ENCODE measurements around the gene TAAR9.

TAAR9 gene

GRCh38 chr6:132537977-132538376 lies at the start of gene TAAR9:
TAAR9 (plus strand) TSS chr6:132538277; CDS start chr6:132538290, 13 bp downstream.
- DNase-seq = no peak

DNA sequence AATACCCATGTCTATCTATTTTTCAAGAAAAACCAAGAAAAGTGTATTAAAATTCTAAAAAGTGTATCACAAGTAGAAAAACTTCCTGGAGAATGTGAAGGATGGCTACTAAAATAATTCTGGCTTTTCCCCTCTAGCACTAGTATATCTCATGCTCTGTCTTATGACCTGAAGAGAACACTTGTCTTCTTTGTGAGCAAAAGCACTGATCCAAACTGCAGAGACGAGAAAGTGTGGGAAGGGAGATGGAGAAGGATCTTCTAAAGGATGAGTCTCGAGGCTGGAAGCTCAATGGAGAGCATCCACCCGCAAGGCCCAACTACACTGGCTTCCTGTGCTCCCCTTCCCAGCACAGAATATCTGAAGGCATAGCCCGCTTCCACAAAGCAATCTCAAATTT lies 48.7 kb upstream of the TAAR9 start:
- DNase-seq = no peak

GRCh38 chr6:132490024-132490423 lies 48.1 kb upstream of the TAAR9 start:
- DNase-seq = no peak

DNA sequence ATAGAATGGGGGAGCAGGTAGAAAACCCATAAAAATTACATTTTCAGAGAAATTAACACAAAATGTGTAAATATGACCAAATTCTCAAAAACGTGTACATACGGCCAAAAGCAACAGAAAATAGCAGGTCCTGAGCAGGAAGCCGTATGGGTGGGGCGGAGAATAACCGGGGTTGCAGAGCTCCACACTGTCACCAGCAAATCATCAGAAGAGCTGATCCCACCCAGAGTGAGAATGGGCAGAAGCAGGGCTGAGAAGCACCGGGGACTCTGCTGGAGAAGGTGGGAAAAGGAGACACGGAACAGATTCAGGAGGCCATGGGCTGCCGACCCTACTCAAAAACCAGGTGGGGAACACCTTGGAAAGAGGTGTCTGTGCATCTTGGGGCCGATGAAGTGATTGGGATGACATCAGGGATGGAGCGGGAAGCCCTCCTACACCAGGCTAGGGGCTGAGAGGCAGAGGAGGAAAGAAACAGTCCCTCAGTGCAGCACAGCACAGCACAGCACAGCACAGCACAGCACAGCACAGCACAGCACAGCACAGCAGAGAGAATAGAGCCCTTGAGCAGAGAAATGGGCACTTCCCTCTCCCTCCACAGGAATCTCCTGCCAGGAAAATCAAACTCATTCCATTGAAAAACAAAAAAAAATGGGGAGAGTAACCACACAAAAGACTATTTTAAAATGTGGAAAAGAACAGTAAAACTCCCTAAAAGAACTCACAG lies 47.4 kb upstream of the TAAR9 start:
- DNase-seq = no peak

GRCh38 chr6:132491303-132491702 lies 46.8 kb upstream of the TAAR9 start:
- DNase-seq = no peak

DNA sequence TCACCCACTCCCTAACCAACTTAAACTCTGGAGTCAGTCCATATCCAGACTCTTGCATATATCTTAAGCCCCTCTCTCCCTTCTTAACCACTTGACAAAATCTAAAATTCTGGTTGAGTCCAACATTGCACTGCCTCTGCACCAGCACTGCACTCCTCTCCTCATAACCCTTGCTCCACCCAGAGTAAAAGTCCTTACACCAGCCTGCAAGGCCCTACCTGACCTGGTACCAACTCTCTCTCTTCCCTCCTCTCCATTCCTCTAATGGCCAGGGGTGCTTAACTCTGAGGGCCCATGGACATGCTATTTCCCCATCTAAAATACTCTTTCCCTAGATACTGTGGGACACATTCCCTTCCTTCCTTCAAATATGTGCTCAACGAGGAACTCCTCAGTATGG lies 46.2 kb upstream of the TAAR9 start:
- no peak for DNase-seq

DNA sequence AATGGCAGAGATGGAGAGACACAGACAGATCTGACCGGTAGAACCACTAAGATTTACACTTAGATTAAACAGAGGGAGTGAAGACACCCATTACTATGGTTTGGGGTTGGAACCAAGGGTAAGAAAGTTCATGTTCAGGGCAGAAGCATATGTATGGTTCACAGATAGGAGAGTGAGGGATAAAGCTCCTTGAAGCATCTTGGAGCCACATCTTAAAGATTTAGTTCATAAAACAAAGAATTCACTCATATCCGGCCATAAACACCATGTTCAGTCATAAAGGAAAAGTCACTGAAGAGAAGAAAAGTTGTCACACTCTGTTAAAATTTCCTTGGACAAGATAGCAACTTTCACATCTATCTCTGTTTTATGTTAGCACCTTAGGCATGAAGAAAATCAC lies 43.1 kb upstream of the TAAR9 start:
- DNase-seq = no peak

GRCh38 chr6:132495604-132496079 lies 42.4 kb upstream of the TAAR9 start:
- no peak for DNase-seq

GRCh38 chr6:132496519-132497180 lies 41.4 kb upstream of the TAAR9 start:
- DNase-seq = no peak

DNA sequence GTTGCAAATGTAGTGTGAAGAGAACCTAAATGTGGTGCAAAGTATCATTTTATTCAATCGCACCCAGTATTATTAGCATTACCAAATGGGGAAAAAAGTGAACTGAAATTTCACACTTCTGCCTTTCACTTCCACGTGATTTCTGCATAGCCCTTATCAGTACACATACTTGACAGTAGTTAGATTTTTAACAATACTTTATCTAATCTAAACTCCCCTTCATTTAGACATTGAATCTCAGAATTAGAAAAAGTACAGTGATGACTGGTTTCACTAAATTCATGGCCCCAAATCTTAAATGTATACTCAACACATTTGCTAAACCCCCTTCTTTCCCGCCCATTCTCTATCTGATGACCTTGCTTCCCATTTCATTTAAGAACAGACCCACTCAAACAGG lies 39.4 kb upstream of the TAAR9 start:
- DNase-seq = no peak

DNA sequence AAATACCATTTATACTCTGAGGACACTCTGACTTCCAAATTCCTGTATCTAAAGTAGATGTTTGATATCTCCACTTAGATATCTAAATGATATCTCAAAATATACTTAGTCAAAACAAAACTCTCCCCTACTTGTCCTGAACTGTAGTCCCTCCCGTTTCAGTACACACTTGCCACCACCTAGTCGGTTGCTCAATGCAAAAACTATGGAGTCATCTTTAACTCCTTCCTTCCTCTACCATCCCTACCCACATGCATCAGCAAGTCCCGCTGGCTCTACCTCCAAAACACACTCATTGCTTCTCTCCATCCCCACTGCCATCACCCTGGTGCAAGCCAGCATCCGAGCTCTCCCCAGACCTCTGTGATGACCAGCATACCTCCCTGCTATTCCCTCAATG lies 38.3 kb upstream of the TAAR9 start:
- DNase-seq = no peak

- no peak for DNase-seq
Measured at GRCh38 chr6:132504757-132505156, 33.3 kb upstream of the TAAR9 start.

DNA sequence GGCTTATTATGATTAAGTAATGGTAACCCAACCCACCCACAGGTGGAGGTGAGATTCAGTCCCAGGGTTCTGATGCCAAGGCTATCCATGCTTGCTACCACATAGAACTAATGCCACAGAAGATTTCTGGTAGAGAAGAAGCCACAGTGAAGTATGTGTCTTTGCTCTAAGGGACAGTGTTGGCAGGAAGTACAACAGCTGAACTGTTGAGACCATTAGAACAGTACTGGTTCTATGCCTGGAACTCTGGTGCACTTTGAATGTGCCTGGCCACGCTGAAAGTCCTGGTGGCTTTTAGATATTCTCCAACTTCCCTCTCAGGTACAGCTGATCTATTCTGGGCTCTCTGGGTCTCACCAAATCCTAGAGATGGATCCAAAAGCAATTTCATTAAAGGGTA lies 32.9 kb upstream of the TAAR9 start:
- no peak for DNase-seq

- no peak for DNase-seq
Measured at GRCh38 chr6:132506461-132506860, 31.6 kb upstream of the TAAR9 start.

GRCh38 chr6:132506869-132507808 lies 30.9 kb upstream of the TAAR9 start:
- DNase-seq = no peak

DNA sequence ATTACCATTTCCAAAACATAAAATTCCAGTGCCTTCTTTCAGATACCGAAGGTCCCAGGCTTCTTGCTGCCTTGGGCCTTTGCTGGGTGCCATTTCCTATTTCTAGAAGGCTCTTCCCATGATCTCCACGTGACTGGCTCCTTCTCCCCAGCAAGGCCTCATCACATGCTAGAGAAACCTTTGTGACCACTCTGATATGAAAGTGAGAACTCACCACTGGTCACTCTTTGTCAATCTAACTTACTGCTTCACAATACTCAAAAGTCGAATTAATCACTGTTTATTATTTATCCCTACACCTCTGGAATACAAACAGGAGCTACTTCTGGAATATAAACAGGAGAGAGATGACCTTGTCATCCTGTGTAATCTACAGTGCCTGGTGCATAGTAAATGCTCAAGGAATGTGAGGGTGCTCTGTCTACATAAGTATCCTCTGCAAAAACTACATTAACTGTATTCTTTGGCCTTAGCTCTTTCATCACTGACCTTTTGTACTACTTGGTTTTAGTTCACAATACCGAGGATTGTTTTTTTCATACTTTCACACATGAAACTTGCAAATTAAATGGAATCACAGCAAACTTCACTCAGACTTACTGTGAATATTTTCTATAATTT lies 26.8 kb upstream of the TAAR9 start:
- DNase-seq = no peak

DNA sequence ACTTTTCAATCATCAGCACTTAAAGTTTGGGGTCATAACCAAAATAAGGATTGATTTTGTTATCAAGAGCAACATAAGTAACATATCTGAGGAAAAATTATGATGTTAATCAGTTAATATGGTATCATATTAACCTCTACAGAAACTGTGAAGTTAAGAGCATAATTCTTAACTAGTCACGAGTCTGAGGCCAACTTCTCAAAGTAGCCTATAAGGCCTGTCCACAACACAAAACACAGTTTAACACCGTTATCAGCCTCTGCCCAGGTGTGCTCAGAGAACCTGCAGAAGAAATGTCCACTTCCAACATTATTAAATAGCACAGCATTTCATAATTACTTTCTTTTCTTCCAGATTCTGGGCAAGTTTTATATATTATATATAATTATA lies 26.3 kb upstream of the TAAR9 start:
- no peak for DNase-seq

DNA sequence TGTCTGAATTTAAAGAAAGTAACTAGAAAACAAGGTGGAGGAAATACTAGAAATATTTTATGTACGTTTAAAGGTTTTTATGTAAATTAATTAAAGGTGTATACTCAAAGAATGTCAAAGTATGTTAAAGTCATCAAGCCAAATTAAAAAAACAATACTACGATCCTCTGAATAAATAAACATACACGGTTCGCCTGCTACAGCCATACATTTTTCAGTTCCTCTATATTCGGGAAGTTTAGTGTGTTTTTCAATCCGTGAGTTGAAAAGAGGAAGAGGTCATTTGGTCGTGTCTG lies 25.8 kb upstream of the TAAR9 start:
- DNase-seq = no peak

DNA sequence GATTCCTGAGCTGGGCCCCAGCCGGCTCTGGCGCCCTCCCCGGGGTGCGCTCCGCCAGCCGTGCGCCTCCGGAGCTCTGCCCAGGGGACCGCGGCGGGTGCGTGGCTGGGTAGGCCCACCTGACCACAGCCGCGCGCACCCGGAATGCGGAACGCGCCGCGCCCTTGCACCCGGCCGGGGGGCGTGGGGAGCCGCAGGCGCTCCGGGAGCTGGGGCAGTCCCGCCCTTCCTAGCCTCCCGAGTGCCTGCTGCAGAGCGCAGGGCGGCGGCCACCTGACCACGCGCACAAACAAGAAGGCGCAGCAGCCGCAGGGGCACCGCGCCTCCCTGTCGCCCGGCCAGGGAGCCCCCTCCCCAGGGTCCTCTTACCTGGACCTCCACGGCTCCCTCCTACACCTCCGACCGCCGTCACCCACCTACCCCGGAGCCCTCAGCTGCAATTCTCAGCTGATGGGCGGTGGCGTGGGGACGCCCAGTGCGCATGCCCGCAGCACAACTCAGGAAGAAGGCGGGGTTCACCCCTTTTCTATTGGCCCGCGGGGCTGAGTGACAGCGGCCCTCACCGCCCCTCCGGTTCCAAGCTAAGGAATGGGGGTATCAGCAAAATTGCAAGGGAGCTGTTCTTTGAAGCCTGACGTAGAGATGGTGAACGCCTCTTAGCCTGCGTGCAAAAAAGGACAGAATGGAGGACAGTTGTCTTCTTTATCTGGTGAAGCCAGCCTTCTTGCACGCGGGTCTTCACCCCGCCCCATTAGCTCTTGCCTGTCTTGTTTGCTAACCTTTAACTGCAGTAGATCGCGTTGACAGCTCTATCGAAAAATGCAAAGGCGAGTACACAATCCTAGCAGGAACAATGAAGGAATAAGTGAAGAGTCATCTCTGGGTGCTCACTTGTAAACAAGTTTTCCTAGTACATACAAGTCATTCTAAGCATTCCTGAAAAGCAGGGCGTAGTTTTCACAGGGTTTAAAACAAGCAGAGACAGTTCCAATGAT lies 25.1 kb upstream of the TAAR9 start, which contains the start of gene STX7:
STX7 (minus strand) TSS at position 479 of the 995 bp plus-strand sequence. CDS start 9,586 bp downstream, outside the sequence.
- peak; percentile 58 to 76 for DNase-seq

DNA sequence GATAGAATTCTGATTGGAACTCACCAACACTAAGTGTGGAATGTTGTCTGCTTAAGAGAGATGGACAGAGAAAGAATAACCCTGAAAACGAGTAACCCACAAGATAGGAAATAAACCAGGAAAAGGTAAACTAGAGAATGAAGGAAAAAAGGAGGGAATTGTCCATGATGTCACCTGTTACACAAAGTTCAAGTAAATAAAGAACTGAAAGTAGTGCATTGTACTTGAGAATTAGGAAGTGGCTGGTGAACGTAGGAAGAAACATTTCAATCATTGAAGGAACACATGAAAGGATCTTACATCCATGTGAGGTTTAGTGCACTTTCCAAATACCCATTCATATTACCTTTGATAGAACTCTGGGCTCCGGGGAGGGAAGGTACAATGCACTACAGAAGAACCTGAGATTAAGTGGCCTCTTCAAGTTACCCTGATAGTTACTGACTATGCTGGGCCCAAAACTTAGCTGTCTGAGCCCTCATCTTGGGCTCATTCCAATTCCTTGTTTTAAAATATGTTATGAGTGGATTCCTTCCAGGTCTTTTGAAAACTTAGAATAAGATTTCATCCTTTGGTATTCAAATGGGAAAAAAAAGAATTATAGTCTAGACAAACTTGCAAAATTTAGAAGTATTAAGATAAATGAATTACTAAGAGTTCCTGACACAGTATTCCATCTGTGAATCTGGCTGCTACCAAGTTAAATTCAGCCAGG lies 24.1 kb upstream of the TAAR9 start:
- DNase-seq = no peak

DNA sequence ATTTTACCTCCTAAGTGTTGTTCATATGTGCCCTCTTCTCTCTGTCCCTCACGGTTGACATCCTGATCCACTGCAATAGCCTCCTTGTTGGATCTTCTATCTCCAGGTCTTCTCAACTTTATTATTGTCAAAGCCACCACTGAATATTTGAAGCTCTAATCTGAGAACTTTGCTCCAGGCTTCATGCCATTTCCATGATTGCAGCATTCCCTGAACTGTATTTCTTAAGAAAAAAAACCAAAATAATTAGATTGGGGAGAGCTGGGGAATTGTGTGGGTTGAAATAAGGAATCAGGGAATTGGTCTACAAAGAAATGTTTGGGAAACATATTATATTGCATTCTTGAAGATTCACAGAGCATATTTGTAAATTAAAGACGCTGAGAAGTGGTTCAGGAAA lies 22.7 kb upstream of the TAAR9 start:
- DNase-seq = no peak
